Measurements from ENCODE around the gene MAPK7. TPM values are rescaled to one million over a fixed set of nuclear protein-coding genes. Genes with fewer than 3 reads are reported as not detected.
A peak's percentile ranks its signal among the peaks of the same experiment; 100 is the strongest.

The MAPK7 gene
- polyA plus RNA-seq, 2 of the 4 experiments (the other 2 are of a cell fraction), result 7.2 to 25.8 TPM

GRCh38 chr17:19377602-19378415 lies 489 bp upstream of the MAPK7 start (continued):
- peak; percentile 22; the same call in 1 of the 3 replicates for TF ChIP-seq SMC3 (IDR thresholded peaks at IDR 0.05)
- TF ChIP-seq JUNB (IDR thresholded peaks at IDR 0.05), result no peak
- TF ChIP-seq RARB (CRISPR knock-in tag; IDR thresholded peaks at IDR 0.05), result no peak
- TF ChIP-seq ZFP36 (IDR thresholded peaks at IDR 0.05; ENCODE audit: borderline replicate concordance, partially characterized antibody), result no peak
- no peak for TF ChIP-seq ZC3H11A (IDR thresholded peaks at IDR 0.05)
- TF ChIP-seq RCOR1 (IDR thresholded peaks at IDR 0.05; ENCODE audit: low read depth, low read length), result no peak
- TF ChIP-seq MAZ (IDR thresholded peaks at IDR 0.05; ENCODE audit: borderline replicate concordance, low read depth, low read length), result no peak
- no peak for TF ChIP-seq EP300 (IDR thresholded peaks at IDR 0.05)
- TF ChIP-seq CTCF (IDR thresholded peaks at IDR 0.05), result no peak
- TF ChIP-seq PBX3 (IDR thresholded peaks at IDR 0.05), result peak; percentile 61; the same call in 1 of the 2 replicates
- TF ChIP-seq POLR2AphosphoS2 (conservative IDR thresholded peaks at IDR 0.05; ENCODE audit: low read length), result no peak
- TF ChIP-seq FOSL2 (IDR thresholded peaks at IDR 0.05), result no peak
- peak; percentile 76 for TF ChIP-seq FOSL2 (CRISPR knock-in tag; IDR thresholded peaks at IDR 0.05)
- TF ChIP-seq HES2 (IDR thresholded peaks at IDR 0.05), result no peak
- no peak for TF ChIP-seq ZSCAN20 (CRISPR knock-in tag; IDR thresholded peaks at IDR 0.05)
- TF ChIP-seq CBX2 (IDR thresholded peaks at IDR 0.05; ENCODE audit: borderline replicate concordance, low read depth), result no peak
- TF ChIP-seq GATA3 (IDR thresholded peaks at IDR 0.05; ENCODE audit: borderline replicate concordance), result no peak
- TF ChIP-seq ATOH8 (CRISPR knock-in tag; IDR thresholded peaks at IDR 0.05; ENCODE audit: low read depth), result no peak
- 0 out of 2 replicates have a peak, but pooled peaks have one; percentile 15 for TF ChIP-seq FOXS1 (CRISPR knock-in tag; IDR thresholded peaks at IDR 0.05)
- TF ChIP-seq KDM5A (IDR thresholded peaks at IDR 0.05), result peak; percentile 31; the same call in 1 of the 2 replicates
- no peak for TF ChIP-seq HDAC2 (IDR thresholded peaks at IDR 0.05)
- no peak for TF ChIP-seq TFCP2L1 (CRISPR knock-in tag; IDR thresholded peaks at IDR 0.05)
- no peak for TF ChIP-seq NR3C1 (IDR thresholded peaks at IDR 0.05)
- TF ChIP-seq SREBF2 (IDR thresholded peaks at IDR 0.05), result no peak
- TF ChIP-seq CHD2 (IDR thresholded peaks at IDR 0.05; ENCODE audit: low read length, partially characterized antibody), result peak; percentile 84
- no peak for TF ChIP-seq ELK1 (IDR thresholded peaks at IDR 0.05; ENCODE audit: low read depth, low read length)
- no peak for TF ChIP-seq ZNF302 (CRISPR knock-in tag; IDR thresholded peaks at IDR 0.05)
- peak; percentile 92; the same call in 2 of the 3 replicates for TF ChIP-seq BCL3 (IDR thresholded peaks at IDR 0.05)
- peak; percentile 62 for TF ChIP-seq MAX (IDR thresholded peaks at IDR 0.05)
- no peak for TF ChIP-seq HOXB13 (CRISPR knock-in tag; IDR thresholded peaks at IDR 0.05; ENCODE audit: low read depth)
- TF ChIP-seq MAFK (IDR thresholded peaks at IDR 0.05; ENCODE audit: partially characterized antibody), result no peak
- peak; percentile 52; the same call in 1 of the 2 replicates for TF ChIP-seq POLR2A (IDR thresholded peaks at IDR 0.05; ENCODE audit: low read length)
- TF ChIP-seq RNF2 (IDR thresholded peaks at IDR 0.05; ENCODE audit: borderline replicate concordance, low read depth), result no peak
- TF ChIP-seq USF2 (IDR thresholded peaks at IDR 0.05), result no peak
- no peak for TF ChIP-seq NFE2L2 (conservative IDR thresholded peaks at IDR 0.05; ENCODE audit: low read length)
- no peak for TF ChIP-seq EHMT2 (IDR thresholded peaks at IDR 0.05; ENCODE audit: low read depth)
- peak; percentile 88 to 89; a peak in 4 of 5 replicates for TF ChIP-seq JUN (IDR thresholded peaks at IDR 0.05)
- TF ChIP-seq HEYL (CRISPR knock-in tag; IDR thresholded peaks at IDR 0.05), result no peak
